SK-N-MC (cell line): ENCODE results near the gene ZNF774.

Experiments
- EZH2 ChIP-seq: fragments of 200-600 bp; sonication (generic); IDR thresholded peaks from one replicate; pipeline ENCODE4 v1.6.1; 2017; ENCODE audit warnings: antibody characterized with exemption
- POLR2AphosphoS5 ChIP-seq: IDR thresholded peaks from 2 replicates; pipeline ENCODE4 v1.6.1; 2012; ENCODE audit warnings: mild to moderate bottlenecking, low read depth, low read length, borderline replicate concordance

DNA sequence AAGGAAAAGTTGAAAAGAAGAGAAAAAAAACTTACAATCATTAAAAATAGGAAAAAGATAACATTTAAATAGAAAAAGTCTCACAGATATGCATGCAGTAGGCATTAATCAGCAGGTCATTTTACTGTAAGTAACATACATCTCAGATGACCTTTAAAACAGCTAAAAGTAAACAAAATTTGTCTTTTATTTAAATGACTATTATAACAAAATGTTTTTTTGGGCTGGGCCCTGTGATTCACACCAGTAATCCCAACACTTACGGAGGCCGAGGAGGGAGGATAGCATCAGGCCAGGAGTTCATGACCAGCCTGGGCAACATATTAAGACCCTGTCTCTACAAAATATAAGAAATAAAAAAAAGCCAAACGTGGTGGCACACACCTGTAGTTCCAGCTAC, 50.7 kb downstream of the ZNF774 start:
- TF ChIP-seq EZH2, result no peak
- TF ChIP-seq POLR2AphosphoS5, result no peak
